Raji (cell line): ENCODE results near the gene RIT2.

ENCODE experiments used
- POLR2A ChIP-seq: IDR thresholded peaks from 2 replicates; pipeline ENCODE4 v1.6.1; 2011; ENCODE audit warnings: low read depth, low read length, control low read depth; ENCODE audit not compliant: insufficient read depth

The RIT2 gene

DNA sequence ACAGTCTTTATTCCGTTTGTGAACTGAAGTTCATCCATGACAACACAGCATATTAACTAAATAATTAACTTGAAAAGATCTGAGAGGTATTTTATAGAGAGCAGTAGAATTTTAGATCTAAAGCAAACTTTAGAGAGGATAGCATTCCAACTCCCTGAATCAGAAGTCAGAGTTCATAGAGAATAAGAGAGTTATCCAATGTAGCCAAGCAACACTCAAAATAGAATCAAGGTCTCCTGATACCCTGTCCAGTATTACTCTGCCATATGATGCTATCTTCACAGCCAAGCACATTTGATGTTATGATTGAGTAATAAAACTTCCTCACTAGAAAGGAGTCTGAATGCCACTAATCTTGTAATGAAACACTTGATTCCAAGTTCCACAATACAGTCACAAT, 55.5 kb downstream of the RIT2 start:
- no peak for TF ChIP-seq POLR2A

DNA sequence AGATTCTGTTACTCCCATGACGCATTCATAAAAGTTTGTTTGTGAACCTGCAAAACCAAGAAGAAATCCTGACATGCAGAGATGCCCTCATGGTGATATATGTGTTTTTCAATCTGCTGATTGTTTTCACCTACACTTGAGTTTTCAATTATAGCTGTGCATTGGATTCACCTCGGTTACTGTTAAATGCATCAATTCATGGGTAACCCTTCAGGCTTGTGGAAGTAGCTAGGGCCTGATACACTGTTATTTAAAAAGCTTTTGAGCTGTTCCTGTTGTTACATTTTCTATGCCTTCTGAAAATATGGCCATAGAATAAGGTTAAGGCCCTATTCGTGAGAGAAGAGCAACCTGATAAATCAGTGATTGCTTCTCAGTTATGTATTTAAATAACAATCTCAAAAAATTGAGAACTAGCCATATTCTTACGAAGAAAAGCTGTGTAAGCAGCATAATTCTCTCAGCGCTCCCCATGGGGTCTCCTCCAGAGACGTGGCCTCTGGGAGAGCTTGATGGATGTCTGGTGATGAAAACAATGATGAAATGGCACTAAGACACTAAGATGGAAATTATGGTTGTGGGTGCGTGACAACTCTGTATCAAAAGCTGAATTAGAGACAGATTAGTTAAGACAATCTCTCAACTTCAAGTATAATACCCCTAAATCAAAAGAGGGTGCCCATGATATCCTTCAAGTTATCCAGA, 60.5 kb downstream of the RIT2 start:
- no peak for TF ChIP-seq POLR2A

DNA sequence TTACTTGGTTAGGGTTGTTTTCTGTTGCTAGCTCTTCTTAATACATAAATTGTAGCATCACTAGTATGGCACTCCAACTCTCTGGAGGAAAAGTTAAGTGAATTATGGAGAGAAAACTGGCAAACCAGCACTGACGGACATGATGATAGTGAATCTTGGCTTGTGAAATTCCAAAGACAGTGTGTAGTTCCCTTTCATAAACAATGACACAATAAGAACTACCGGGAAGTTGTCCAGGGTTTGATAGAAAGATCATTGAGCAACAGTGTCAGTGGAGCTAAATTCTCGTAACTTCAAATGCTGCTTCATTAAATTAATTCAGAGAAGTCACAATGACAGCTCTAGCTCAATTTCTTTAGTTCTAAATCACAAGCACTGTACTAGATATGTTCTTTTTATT, 66.5 kb downstream of the RIT2 start:
- TF ChIP-seq POLR2A, result no peak

DNA sequence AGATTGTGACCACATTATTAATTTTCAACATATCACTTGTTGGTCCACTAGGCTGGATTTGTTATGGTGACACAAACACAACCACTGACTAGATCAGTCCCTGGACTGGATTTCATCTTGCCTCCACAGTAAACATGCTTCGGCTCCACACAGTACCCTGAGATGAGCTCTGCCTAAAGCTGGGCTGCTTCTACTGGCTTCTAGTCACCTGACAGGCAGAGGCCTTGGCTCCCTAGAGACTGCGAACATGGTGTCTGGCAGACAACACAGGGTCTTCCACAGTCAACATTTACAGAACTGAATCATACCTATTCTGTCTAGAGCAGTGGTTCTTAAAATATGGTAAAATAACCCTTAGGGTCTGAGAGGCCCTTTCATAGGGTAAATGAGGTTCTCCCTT, 69.2 kb downstream of the RIT2 start:
- no peak for TF ChIP-seq POLR2A

DNA sequence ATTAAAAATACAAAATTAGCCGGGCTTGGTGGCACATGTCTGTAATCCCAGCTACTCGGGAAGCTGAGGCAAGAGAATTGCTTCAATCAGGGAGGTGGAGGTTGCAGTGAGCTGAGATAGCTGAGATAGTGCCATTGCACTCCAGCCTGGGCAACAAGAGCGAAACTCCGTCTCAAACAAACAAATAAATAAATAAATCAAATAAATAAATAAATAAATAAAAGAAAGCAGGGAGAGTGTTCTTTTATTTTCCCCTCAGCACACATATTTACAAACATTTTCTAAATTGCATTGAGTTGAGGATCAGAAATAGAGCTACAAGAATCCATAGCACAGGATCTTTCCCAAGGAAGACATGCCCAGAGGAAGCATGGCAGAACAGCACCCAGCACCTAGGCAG, 71.9 kb downstream of the RIT2 start:
- no peak for TF ChIP-seq POLR2A

DNA sequence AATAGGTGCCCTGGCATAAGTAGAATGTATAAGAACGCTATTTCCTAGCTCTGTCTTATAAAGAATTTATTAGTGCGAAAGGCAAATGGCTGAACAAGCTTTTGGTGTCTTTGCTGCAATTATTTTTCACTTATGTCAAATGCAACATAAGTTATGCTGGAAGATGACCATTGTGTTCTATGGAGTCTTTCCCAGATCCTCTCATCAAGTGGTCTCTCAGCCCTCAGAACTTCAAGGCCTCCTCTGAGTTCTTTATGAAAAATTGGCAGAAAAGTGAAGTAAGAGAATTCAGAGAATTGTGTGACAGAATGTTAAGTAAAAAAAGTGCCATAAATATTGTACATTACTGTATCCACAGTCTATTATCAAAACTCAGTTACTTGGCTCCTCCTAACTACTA, 75.2 kb downstream of the RIT2 start:
- no peak for TF ChIP-seq POLR2A

DNA sequence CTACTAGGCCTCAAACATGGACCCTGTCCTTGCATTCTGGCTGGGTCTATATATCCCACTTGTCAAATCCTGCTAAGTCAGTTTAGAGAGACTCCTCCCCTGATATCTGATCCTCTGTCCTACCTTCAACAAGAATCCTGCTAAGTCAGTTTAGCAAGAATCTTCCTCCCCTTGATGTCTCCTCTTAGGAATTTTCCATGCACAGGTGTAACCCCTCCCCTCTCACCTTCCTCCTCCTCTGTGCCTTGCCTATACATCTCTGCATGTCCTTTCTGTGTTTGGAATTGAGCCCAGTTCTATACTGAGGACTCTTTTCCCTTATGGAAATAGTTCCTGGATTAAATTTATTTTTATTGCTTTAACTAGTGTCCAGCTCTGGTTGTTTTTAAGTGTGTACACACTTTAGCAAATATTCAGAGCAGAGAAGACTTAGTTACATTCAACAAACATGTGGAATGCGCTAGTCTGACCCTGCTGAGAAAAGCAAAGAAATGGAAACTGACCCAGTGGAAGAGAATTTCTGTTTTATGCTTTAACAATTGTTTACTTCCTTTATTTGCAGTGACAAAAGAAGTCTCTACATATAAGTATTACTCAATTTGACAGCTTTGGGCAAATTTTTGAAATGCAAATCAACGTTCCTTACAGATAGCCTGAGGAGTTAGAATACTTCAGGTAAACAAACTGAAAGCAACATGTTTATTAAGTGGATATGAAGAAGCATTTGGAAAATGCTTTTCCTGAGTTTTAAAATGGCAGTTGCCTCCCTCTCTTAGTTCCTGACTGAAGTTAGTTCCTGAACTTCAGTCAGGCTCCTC, 80.6 kb downstream of the RIT2 start:
- no peak for TF ChIP-seq POLR2A

DNA sequence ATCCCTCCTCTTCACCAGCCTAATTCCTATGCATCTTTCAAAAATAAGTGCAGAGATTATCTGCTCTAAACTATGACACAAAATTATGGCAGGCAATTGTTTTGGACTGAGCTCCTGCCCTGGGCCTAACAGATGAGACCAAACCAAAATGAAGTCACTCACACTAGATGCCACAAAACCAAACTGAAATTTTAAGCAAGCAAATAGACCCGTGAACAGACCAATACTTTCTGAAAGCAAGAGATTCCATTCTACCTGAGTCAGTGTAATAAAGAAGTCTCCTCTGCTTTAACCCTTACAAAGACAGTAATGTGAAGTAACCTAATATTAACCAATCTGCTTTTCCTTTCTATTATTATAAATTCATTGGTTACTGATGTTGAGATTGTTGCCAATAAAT, 84.3 kb downstream of the RIT2 start:
- TF ChIP-seq POLR2A, result no peak

DNA sequence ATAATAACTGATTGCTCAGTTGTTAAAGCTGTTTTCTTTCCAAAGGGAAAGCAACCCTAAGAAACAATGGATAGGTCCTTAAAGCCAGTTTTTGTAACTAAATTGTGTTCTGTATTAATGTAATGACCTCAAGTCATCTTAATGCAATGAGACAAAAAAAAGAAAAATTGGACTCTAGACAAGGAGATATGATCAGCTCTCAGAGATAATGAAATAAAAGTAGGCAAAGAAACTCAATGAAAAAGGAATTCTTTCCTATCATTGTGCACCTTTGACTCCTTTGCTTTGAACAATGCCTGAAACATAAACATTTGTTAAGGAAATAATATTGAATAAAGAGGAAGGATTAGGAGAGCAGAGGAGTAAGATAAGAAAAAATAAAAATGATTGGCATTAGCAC, 86.1 kb downstream of the RIT2 start:
- TF ChIP-seq POLR2A, result no peak

DNA sequence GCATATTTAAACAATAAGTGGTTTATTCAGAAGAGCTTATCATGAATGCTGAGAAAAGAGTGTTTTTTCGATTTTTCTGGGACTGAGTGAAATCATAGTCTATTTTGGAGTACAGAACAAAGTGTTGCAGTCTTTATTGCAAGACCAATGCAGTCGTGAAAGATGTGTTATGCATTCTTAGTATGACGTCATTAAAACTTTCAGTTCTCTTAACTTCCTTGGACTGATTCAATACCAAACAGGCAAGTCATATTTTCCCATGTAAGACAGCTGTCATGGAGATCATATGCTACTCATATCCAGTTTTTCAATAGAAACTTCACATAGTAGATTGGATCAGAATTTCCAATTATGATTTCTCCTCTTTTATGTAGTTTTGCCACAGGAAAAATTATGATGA, 92.6 kb downstream of the RIT2 start:
- no peak for TF ChIP-seq POLR2A

DNA sequence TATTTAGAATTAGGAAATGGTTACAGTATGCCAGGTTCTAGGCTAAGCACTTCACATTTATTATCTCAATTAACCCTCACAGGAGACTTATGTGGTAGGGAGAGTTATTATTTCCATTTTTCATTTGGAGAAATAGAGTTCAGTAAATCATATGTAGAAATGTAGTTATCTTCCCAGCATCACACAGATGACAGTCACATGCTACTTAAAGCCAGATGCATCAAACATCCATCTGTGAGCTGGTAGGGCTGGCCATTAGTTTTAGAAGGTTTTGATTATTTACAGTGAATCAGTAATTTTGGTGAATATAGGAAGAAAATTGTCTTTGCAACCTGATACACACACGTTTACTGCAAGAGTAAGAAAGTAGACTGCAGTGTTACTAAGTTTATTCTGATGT, 97.9 kb downstream of the RIT2 start:
- TF ChIP-seq POLR2A, result no peak

DNA sequence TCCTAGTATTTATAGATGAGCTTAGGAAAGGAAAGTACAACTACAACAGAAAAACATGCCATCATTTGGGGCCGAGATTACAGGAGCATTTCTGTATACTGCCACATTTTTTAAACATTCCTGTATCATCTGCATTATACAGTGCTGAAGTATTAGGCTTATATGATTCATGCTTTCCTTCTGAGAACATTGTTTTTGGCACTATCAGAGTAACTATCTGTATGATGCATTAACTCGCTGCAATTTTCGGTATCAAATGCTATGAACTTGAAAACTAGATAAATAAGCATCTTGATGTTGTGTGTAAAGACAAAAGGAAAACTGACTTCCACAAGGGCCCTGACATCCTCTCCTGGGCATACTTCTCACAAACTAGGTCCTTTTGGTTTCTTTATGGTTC, 102.0 kb downstream of the RIT2 start:
- no peak for TF ChIP-seq POLR2A

DNA sequence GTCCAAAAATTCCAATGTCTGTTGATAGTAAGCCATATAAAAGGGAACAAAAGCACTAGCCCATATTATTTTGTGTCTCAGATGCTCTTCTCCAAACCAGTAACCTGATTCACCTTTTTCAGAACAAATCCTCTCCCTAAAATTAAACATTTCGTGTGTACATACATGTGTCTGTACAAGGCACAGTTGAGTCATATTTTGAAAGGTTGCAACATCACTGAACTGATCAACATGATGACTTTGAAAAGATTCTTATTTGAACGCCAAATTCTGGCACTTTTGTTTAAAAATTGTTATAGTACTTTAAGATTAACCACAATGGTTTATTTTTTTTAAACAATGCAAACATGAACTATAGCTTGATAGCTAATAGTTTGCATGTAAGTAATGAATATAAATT, 102.5 kb downstream of the RIT2 start:
- TF ChIP-seq POLR2A, result no peak

DNA sequence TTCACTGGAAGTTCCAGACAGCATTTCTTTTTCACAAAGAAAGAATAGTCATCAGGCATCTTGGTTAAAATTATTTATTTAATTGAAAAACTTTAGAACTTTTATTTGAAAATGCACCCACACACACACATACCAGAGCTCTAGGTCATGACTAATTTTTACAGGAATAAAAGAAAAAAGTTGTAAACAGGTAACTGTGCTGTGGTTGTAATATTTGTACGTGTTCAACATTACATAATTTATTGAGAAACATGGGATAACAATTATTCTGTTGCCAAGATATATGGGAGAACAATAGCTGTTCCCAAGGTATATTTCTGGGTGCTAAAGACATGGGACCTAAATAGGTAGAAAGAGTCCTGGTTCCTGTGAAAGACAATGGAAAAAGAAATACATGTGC, 104.9 kb downstream of the RIT2 start:
- TF ChIP-seq POLR2A, result no peak

DNA sequence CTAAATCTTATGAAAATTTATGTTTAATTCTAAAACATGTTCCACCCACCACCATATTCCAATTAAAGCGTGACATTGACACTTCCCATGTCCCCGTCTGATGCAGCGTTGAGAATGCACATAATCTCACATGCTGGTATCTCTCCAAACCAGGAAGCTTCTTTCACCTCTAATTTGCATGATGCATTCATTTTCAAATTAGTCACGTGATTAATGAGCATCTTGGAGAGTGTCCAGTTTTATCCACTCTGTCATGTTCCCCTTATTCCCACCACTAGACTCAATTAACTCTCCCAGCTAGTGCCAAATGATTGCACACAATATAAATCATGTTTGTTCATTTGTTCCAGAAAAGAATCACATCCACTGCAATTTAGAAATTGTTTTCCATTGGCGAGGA, 105.8 kb downstream of the RIT2 start:
- no peak for TF ChIP-seq POLR2A

DNA sequence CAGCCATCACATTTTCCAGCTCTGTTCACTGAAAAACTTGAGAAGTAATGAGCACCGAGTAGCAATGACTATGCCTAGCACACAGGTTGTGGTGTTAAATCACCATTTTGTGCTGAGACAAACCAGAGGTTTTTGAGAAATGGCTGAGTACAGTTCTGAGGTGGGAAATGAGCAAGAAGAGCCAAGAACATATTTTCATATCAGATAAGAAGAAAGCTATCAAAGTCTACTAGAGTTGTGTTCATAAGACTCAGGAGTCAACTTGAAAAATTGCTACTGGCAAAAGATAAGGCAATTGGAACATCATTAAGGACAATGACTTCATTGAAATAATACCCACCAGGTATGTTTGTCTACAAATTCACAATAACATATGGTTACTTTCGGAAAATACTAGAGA, 108.1 kb downstream of the RIT2 start:
- no peak for TF ChIP-seq POLR2A

DNA sequence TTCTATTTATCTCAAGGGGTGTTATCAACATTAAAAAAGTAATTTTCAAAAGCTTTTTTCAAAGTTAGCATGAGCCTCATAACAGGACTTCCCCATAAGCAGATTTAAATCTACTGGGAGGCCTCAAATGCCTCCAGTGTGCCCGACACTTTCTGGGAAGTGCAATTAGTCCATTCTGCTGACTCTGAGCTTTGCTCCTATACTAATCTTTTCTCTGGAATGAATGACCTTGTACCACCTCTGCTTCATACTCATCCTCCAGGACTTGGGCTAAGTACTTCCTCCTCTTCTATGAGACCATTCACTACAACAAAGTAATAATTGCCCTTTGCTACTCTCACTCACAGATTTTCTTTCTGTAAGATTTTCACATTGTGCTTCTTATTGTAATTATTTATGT, 111.1 kb downstream of the RIT2 start:
- no peak for TF ChIP-seq POLR2A
